Activated CD4-positive, alpha-beta T cell treated with anti-CD3 and anti-CD28 coated beads, Interleukin-2, amount 10 ng/mL, durations not matched to agents 7 days and 5 days (primary cell): Measurements from ENCODE around the gene IARS2. TPM values are rescaled to one million over a fixed set of nuclear protein-coding genes. Genes with fewer than 3 reads are reported as not detected.
"Not testable (repeated sequence)": the region's sequence is repeated elsewhere in the genome, so short reads cannot be mapped to it uniquely, and the experiment has no call there.

ENCODE experiments used
- CTCF ChIA-PET: fragments of 350-600 bp; sonication (Branson Sonifier 250); formaldehyde crosslinking; loops from one replicate; lab custom pipeline; 2021; ENCODE audit warnings: antibody characterized with exemption; lab: Charles Lee
- POLR2A ChIA-PET: fragments of 350-600 bp; sonication (Branson Sonifier 250); formaldehyde crosslinking; loops from one replicate; lab custom pipeline; 2021; ENCODE audit warnings: antibody characterized with exemption; lab: Charles Lee
- DNase-seq: peaks from one replicate; pipeline ENCODE4 v3.0.0-alpha.2; 2020
- H3K27ac Mint-ChIP-seq: one replicate; pipeline ENCODE4 v1.8.0; 2021; ENCODE audit warnings: mild to moderate bottlenecking, moderate library complexity, mixed read lengths
- H3K27me3 Mint-ChIP-seq: one replicate; pipeline ENCODE4 v1.8.0; 2021; ENCODE audit warnings: mixed read lengths
- H3K36me3 Mint-ChIP-seq: one replicate; pipeline ENCODE4 v1.8.0; 2021; ENCODE audit warnings: low read depth, mixed read lengths
- H3K4me1 Mint-ChIP-seq: one replicate; pipeline ENCODE4 v1.8.0; 2021; ENCODE audit warnings: mixed read lengths
- H3K4me3 Mint-ChIP-seq: one replicate; pipeline ENCODE4 v1.8.0; 2021; ENCODE audit warnings: mild to moderate bottlenecking, moderate library complexity, mixed read lengths
- H3K9me3 Mint-ChIP-seq: one replicate; pipeline ENCODE4 v1.8.0; 2021; ENCODE audit warnings: mixed read lengths
- total RNA-seq, 2 experiments: library from RNA; stranded (reverse); gene quantifications; one replicate each; pipeline ENCODE4 v1.2.3, GENCODE V29; 2021

Gene IARS2
- total RNA-seq, 2 experiments from 2014 or later = 55.4 to 55.8 TPM

- Mint-ChIP-seq H3K4me3 (no peak overlapping the region), H3K9me3 (no peaks in the 10 kb centered on the region), H3K27ac (no peak overlapping the region), H3K4me1 (peaks cover 7% of the 10 kb centered on the region), H3K36me3 (peaks cover 11% of the 10 kb centered on the region), H3K27me3 (no peaks in the 10 kb centered on the region)
- POLR2A ChIA-PET = no interaction called here
- CTCF ChIA-PET = no interaction called here
- no peak for DNase-seq
These were observed 9.5 kb upstream of the IARS2 start for GRCh38 chr1:220084460-220084859.

DNA sequence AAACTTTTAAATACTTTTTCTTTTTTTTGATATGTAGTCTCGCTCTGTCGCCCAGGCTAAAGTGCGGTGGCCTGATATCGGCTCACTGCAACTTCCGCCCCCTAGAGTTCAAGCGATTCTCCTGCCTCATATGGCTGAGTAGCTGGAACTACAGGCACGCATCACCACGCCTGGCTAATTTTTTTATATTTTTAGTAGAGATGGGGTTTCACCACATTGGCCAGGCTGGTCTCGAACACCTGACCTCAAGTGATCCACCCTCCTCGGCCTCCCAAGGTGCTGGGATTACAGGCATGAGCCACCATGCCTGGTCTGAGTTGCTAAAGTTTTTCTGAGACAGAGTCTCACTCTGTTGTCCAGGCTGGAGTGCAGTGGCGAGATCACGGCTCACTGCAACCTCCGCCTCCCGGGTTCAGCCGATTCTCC, 7.7 kb upstream of the IARS2 start:
- H3K27ac Mint-ChIP-seq, H3K9me3 Mint-ChIP-seq, POLR2A ChIA-PET, DNase-seq, H3K36me3 Mint-ChIP-seq, CTCF ChIA-PET, H3K27me3 Mint-ChIP-seq, H3K4me3 Mint-ChIP-seq: not testable (repeated sequence)
- H3K4me1 Mint-ChIP-seq = peaks cover 13% of the 10 kb centered on the region

GRCh38 chr1:220089650-220090556, 4.0 kb upstream of the IARS2 start, which contains the start of gene BPNT1:
BPNT1 (minus strand) TSS chr1:220089788; CDS start chr1:220079846, 9,942 bp downstream.
- peak; percentile 98 for DNase-seq
- Mint-ChIP-seq H3K27me3 (no peaks in the 10 kb centered on the region), H3K4me3 (peak within 1 kb of the TSS; percentile 87), H3K36me3 (no peaks in the 10 kb centered on the region), H3K9me3 (no peaks in the 10 kb centered on the region), H3K27ac (peak within 1 kb of the TSS; percentile 90), H3K4me1 (peaks cover 19% of the 10 kb centered on the region)
- ChIA-PET CTCF (interaction anchor here (0.5 to 1.5 kb wide), 9 partner anchors 16 to 105 kb away, joined by 3 to 10 read pairs (median 4); no protein-coding TSS in a partner anchor), POLR2A (interaction anchor here (0.5 to 0.6 kb wide), 2 partner anchors 37 to 69 kb away, joined by 3 to 6 read pairs; no protein-coding TSS in a partner anchor)

DNA sequence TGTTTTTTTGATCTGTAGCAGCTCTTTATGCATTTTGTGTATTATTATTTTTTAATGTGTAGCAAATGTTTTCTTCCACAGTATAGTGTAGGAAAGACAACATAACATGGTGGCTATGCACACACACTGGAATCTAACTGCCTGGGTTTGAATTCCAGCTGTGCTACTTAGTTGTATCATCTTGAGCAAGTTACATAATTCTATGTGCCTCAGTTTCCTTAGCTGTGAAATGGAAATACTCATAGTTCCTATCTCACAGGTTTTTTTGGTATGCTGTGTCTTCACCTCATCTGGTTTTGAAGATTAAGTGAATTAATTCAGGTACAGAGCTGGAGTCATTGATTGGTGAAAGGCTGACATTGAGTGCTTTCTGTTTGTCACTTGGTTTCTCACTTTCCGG, 1.2 kb upstream of the IARS2 start:
- ChIA-PET POLR2A (no interaction called here), CTCF (interaction anchor here (0.6 to 1.2 kb wide), 5 partner anchors 11 to 1611 kb away, joined by 3 to 6 read pairs (median 3); no protein-coding TSS in a partner anchor)
- Mint-ChIP-seq H3K27me3 (no peaks in the 10 kb centered on the region), H3K27ac (no peak overlapping the region), H3K36me3 (peaks cover 16% of the 10 kb centered on the region), H3K9me3 (no peaks in the 10 kb centered on the region), H3K4me3 (no peak overlapping the region), H3K4me1 (peaks cover 31% of the 10 kb centered on the region)
- DNase-seq = no peak

GRCh38 chr1:220093361-220094015, 444 bp upstream of the IARS2 start:
- CTCF ChIA-PET = interaction anchor here (0.9 kb wide), 1 partner anchor 14 kb away, joined by 3 read pairs; no protein-coding TSS in a partner anchor
- Mint-ChIP-seq H3K9me3 (no peaks in the 10 kb centered on the region), H3K4me3 (no peak overlapping the region), H3K36me3 (peaks cover 21% of the 10 kb centered on the region), H3K4me1 (peaks cover 33% of the 10 kb centered on the region), H3K27ac (peak overlapping the region; percentile 46), H3K27me3 (no peaks in the 10 kb centered on the region)
- DNase-seq = no peak
- POLR2A ChIA-PET = no interaction called here

DNA sequence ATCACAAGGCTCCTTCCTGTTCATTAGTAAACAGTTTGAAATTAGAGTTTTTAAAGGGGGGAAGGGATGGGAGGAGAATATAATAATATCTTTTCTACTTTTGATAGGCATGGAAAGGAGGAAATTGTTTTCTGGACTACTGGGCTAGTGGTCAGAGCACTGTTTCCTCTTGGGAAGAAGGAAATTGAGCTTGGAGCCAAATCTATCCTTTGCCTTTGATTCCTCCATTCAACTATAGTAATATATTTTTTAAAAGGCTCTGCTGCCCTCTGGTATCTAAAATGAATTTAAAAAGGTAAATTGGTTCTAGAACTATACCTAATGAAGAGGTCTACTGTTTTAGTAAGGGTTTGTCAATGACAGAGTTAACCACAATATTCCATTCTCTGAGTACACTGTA, 5.9 kb downstream of the IARS2 start:
- CTCF ChIA-PET = interaction anchor here (1.0 kb wide), 1 partner anchor 14 kb away, joined by 3 read pairs; no protein-coding TSS in a partner anchor
- H3K36me3 Mint-ChIP-seq = peaks cover 42% of the 10 kb centered on the region
- POLR2A ChIA-PET = no interaction called here
- peaks cover 21% of the 10 kb centered on the region for H3K4me1 Mint-ChIP-seq
- DNase-seq = no peak
- peak overlapping the region; percentile 6 for H3K27ac Mint-ChIP-seq
- H3K9me3 Mint-ChIP-seq = no peaks in the 10 kb centered on the region
- no peaks in the 10 kb centered on the region for H3K27me3 Mint-ChIP-seq
- H3K4me3 Mint-ChIP-seq = no peak overlapping the region

DNA sequence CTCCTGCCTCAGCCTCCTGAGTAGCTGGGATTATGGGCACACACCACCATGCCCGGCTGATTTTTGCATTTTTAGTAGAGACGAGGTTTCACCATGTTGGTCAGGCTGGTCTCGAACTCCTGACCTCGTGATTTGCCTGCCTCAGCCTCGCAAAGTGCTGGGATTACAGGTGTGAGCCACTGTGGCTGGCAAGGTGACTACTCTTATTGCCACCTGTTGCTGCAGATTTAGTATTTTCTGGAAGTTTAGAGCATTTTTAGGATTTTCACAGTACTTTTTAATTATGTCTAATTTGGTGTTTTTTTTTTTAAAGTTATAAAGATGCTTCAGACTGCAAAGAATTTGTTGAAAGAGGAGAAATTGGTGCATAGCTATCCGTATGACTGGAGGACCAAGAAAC, 16.5 kb downstream of the IARS2 start:
- H3K9me3 Mint-ChIP-seq, POLR2A ChIA-PET, H3K4me3 Mint-ChIP-seq, H3K4me1 Mint-ChIP-seq, H3K27ac Mint-ChIP-seq, H3K27me3 Mint-ChIP-seq, CTCF ChIA-PET, DNase-seq: not testable (repeated sequence)
- H3K36me3 Mint-ChIP-seq = peaks cover 37% of the 10 kb centered on the region

GRCh38 chr1:220112600-220112999, 18.7 kb downstream of the IARS2 start:
- H3K9me3 Mint-ChIP-seq, POLR2A ChIA-PET, H3K4me3 Mint-ChIP-seq, H3K27me3 Mint-ChIP-seq, DNase-seq, H3K4me1 Mint-ChIP-seq, H3K27ac Mint-ChIP-seq: not testable (repeated sequence)
- peaks cover 40% of the 10 kb centered on the region for H3K36me3 Mint-ChIP-seq
- CTCF ChIA-PET = interaction anchor here (0.7 to 2.2 kb wide), 7 partner anchors 13 to 122 kb away, joined by 3 to 10 read pairs (median 3); partner anchors contain the start of gene BPNT1

GRCh38 chr1:220113136-220113695, 19.3 kb downstream of the IARS2 start:
- POLR2A ChIA-PET = no interaction called here
- no peak overlapping the region for H3K27ac Mint-ChIP-seq
- H3K36me3 Mint-ChIP-seq = peaks cover 37% of the 10 kb centered on the region
- peak overlapping the region; percentile 5 for H3K4me3 Mint-ChIP-seq
- H3K9me3 Mint-ChIP-seq = no peaks in the 10 kb centered on the region
- CTCF ChIA-PET = interaction anchor here (0.7 to 2.2 kb wide), 7 partner anchors 11 to 122 kb away, joined by 3 to 10 read pairs (median 3); partner anchors contain the start of gene BPNT1
- peak; percentile 43 for DNase-seq
- peaks cover 6% of the 10 kb centered on the region for H3K4me1 Mint-ChIP-seq
- no peaks in the 10 kb centered on the region for H3K27me3 Mint-ChIP-seq

DNA sequence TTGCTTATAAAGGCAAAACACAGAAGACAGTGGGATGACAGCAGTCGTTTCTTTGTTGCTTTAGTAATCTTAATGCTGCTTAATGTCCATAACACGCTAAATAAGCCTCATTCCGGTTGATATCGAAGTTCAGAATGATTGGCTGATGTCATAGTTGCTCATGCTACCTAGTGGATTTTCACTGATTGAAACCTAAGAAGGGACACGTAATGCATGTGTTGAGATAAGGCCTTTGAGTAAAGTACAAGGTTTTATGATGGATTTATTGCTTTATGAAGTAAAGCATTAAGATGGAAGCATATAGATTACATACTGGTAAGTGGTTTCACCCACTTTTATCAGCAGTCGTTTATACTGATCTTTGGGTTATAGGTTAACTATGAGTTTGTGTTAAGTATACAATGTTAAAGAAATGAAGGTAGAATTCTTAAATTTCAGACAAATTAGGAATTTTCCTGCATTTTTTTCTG, 25.1 kb downstream of the IARS2 start:
- ChIA-PET POLR2A (no interaction called here), CTCF (interaction anchor here (0.6 kb wide), 1 partner anchor 103 kb away, joined by 4 read pairs; no protein-coding TSS in a partner anchor)
- Mint-ChIP-seq H3K36me3 (peaks cover 25% of the 10 kb centered on the region), H3K27me3 (no peaks in the 10 kb centered on the region), H3K4me3 (no peak overlapping the region), H3K27ac (no peak overlapping the region), H3K4me1 (peaks cover 1% of the 10 kb centered on the region), H3K9me3 (no peaks in the 10 kb centered on the region)
- no peak for DNase-seq

DNA sequence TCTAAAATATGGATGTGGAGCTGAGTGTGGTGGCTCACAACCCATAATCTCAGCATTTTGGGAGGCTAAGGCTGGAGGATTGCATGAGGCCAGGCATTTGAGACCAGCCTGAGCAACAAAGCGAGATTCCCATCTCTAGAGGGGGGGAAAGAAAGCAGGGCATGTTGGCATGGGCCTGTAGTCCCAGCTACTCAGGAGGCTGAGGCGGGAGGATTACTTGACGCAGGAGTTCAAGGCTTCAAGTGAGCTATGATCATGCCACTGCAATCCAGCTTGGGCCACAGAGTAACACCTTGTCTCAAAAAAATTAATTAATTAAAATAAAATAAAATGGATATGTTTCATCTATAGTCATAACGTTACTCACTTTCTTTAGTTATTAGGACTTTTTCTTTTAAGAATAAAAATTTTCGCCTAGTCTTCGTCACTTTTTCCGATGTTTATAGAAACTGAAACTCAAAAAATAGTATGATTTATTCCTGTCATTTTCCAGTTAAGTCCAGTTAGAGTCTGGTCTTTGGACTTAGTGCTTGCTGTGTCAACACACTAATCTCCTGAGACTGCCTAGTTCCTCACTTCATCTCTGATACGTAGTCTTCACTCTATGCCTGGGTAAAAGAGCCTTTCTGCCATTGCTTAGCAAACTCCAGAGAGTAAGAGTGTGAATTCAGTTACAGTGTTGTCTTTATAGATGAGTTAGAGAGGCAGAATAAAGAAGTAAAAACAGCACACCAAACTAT, 28.0 kb downstream of the IARS2 start:
- Mint-ChIP-seq H3K4me1 (peaks cover 2% of the 10 kb centered on the region), H3K36me3 (peaks cover 13% of the 10 kb centered on the region), H3K27ac (no peak overlapping the region), H3K27me3 (no peaks in the 10 kb centered on the region), H3K9me3 (no peaks in the 10 kb centered on the region), H3K4me3 (no peak overlapping the region)
- ChIA-PET CTCF (interaction anchor here (0.6 to 1.6 kb wide), 3 partner anchors 30 to 82 kb away, joined by 3 read pairs; partner anchors contain the start of gene BPNT1), POLR2A (no interaction called here)
- DNase-seq = no peak

- no peak overlapping the region for H3K4me3 Mint-ChIP-seq
- no peaks in the 10 kb centered on the region for H3K27me3 Mint-ChIP-seq
- ChIA-PET CTCF (interaction anchor here (1.3 to 1.6 kb wide), 2 partner anchors 19 to 33 kb away, joined by 3 read pairs; partner anchors contain the start of gene BPNT1), POLR2A (no interaction called here)
- H3K4me1 Mint-ChIP-seq = peaks cover 2% of the 10 kb centered on the region
- H3K36me3 Mint-ChIP-seq = peaks cover 15% of the 10 kb centered on the region
- no peak overlapping the region for H3K27ac Mint-ChIP-seq
- DNase-seq = no peak
- no peaks in the 10 kb centered on the region for H3K9me3 Mint-ChIP-seq
These were observed 29.1 kb downstream of the IARS2 start for GRCh38 chr1:220123066-220123465.
